ENCODE results near the gene VKORC1.

The VKORC1 gene

GRCh38 chr16:31130336-31130891 is 35.8 kb upstream of the VKORC1 start:
- no peak for DNase-seq (ENCODE audit: low read depth in 2 of 2)

- no peak for DNase-seq (ENCODE audit: low read depth in 2 of 2)
Observed at GRCh38 chr16:31129568-31130335, 35.2 kb upstream of the VKORC1 start.

GRCh38 chr16:31128711-31129567 is 34.3 kb upstream of the VKORC1 start:
- no peak for DNase-seq (ENCODE audit: low read depth in 2 of 2)

GRCh38 chr16:31127182-31127581 is 32.6 kb upstream of the VKORC1 start:
- no peak for DNase-seq (ENCODE audit: low read depth in 2 of 2)

GRCh38 chr16:31125844-31126243 is 31.2 kb upstream of the VKORC1 start:
- DNase-seq (ENCODE audit: low read depth in 2 of 2), result no peak

- DNase-seq (ENCODE audit: low read depth in 2 of 2), result no peak
Observed at GRCh38 chr16:31120129-31120528, 25.5 kb upstream of the VKORC1 start.

- DNase-seq (ENCODE audit: low read depth in 2 of 2), result no peak
Observed at GRCh38 chr16:31118223-31119155, 23.9 kb upstream of the VKORC1 start.

- DNase-seq (ENCODE audit: low read depth in 2 of 2), result peak; percentile 94 to 98
Observed at GRCh38 chr16:31117384-31118222, 23.0 kb upstream of the VKORC1 start, which contains the start of gene KAT8. Gene KAT8 (plus strand): TSS chr16:31117664. CDS start chr16:31117682, 18 bp downstream.

GRCh38 chr16:31114468-31114867 is 19.9 kb upstream of the VKORC1 start:
- DNase-seq (ENCODE audit: low read depth in 2 of 2), result no peak

GRCh38 chr16:31113121-31114120 is 18.8 kb upstream of the VKORC1 start:
- no peak for DNase-seq (ENCODE audit: low read depth in 2 of 2)

GRCh38 chr16:31112711-31113110 is 18.1 kb upstream of the VKORC1 start:
- no peak for DNase-seq (ENCODE audit: low read depth in 2 of 2)

GRCh38 chr16:31111881-31112466 is 17.4 kb upstream of the VKORC1 start:
- DNase-seq (ENCODE audit: low read depth in 2 of 2), result no peak

- no peak for DNase-seq (ENCODE audit: low read depth in 2 of 2)
Observed at GRCh38 chr16:31110106-31111034, 15.8 kb upstream of the VKORC1 start.

GRCh38 chr16:31109622-31110021 is 15.0 kb upstream of the VKORC1 start:
- no peak for DNase-seq (ENCODE audit: low read depth in 2 of 2)

GRCh38 chr16:31108794-31109558 is 14.4 kb upstream of the VKORC1 start:
- no peak for DNase-seq (ENCODE audit: low read depth in 2 of 2)

- peak; percentile 58 to 74 for DNase-seq (ENCODE audit: low read depth in 2 of 2)
Observed at GRCh38 chr16:31108035-31108793, 13.6 kb upstream of the VKORC1 start, which contains the start of gene BCKDK. Gene BCKDK (plus strand): TSS chr16:31108386. CDS start chr16:31109224, 838 bp downstream.

Data from stimulated activated CD4-positive, alpha-beta T cell treated with anti-CD3 and anti-CD28 coated beads, Interleukin-12 subunit alpha, Interleukin-12 subunit beta, amount 100 ng/mL, for 24 hours (primary cell).